ENCODE measurements around the gene RASGRF1. TPM values are rescaled to one million over a fixed set of nuclear protein-coding genes. Genes with fewer than 3 reads are reported as not detected.

RASGRF1 gene
- total and polyA plus RNA-seq, 12 donors = 0.11 to 6.9 (median 0.46) TPM

- WGBS, 4 donors = 89 to 91% (median 90%) methylated on average over 9 to 10 of the region's 10 CpGs
- Histone ChIP-seq H3K36me3 (replicated peaks in 1 of 2) (no peaks in the 10 kb centered on the region), H3K9me3 (replicated peaks in 1 of 3) (no peaks in the 10 kb centered on the region), H3K27ac (no peak overlapping the region), H3K27me3 (no peaks in the 10 kb centered on the region), H3K4me3 (no peak overlapping the region), H3K4me1 (replicated peaks in 1 of 2) (peaks cover 0 to 7% of the 10 kb centered on the region in 2 donors)
- DNase-seq = no peak
- intact Hi-C loops (cut with DNase I) = no loop called here
- no peak for TF ChIP-seq POLR2A (IDR thresholded peaks at IDR 0.05)
- TF ChIP-seq, protein P1, sequence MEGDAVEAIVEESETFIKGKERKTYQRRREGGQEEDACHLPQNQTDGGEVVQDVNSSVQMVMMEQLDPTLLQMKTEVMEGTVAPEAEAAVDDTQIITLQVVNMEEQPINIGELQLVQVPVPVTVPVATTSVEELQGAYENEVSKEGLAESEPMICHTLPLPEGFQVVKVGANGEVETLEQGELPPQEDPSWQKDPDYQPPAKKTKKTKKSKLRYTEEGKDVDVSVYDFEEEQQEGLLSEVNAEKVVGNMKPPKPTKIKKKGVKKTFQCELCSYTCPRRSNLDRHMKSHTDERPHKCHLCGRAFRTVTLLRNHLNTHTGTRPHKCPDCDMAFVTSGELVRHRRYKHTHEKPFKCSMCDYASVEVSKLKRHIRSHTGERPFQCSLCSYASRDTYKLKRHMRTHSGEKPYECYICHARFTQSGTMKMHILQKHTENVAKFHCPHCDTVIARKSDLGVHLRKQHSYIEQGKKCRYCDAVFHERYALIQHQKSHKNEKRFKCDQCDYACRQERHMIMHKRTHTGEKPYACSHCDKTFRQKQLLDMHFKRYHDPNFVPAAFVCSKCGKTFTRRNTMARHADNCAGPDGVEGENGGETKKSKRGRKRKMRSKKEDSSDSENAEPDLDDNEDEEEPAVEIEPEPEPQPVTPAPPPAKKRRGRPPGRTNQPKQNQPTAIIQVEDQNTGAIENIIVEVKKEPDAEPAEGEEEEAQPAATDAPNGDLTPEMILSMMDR (IDR thresholded peaks at IDR 0.05) = no peak
These were observed 99.1 kb downstream of the RASGRF1 start for GRCh38 chr15:78991476-78991875.

- Histone ChIP-seq H3K27ac (no peak overlapping the region), H3K36me3 (replicated peaks in 1 of 2) (no peaks in the 10 kb centered on the region), H3K27me3 (no peaks in the 10 kb centered on the region), H3K4me3 (no peak overlapping the region), H3K9me3 (replicated peaks in 1 of 3) (no peaks in the 10 kb centered on the region), H3K4me1 (replicated peaks in 1 of 2) (peaks cover 0 to 7% of the 10 kb centered on the region in 2 donors)
- no peak for TF ChIP-seq POLR2A (IDR thresholded peaks at IDR 0.05)
- TF ChIP-seq, protein P1 (IDR thresholded peaks at IDR 0.05) = no peak
- intact Hi-C loops (cut with DNase I) = no loop called here
- no peak for DNase-seq
- WGBS, 4 donors = 30 to 52% (median 47%) methylated on average over 1 of the region's 1 CpG
These were observed 100.3 kb downstream of the RASGRF1 start for GRCh38 chr15:78990278-78990677.

GRCh38 chr15:78989701-78990240 is 100.8 kb downstream of the RASGRF1 start:
- intact Hi-C loops (cut with DNase I) = no loop called here

DNA sequence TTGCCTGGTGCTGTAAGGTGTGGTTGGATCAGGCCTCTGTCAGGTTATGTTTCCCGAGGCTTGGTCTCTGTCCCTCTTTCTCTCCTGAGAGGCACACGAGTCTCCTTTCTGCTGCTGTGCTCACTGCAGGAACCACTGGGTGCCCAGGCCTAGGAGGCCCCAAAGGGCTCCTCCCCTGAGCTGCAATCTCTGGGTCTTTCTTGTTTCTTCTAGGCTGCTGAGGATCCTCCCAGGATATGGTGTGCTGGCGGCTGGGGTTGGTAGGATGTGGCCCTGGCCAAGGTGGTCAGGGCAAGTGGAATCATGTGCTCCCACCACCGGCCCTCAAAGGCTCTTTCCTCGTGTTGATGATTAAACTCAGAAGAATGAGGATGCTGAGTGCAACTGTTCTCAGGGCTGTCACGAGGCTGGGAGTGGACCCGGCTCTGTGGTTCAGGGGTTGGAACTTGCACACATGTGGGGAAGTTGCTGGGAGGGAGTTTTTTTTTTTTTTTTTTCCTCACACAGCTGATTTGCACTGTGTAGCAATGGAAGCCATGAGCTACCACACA is 102.1 kb downstream of the RASGRF1 start:
- Histone ChIP-seq H3K4me3 (no peak overlapping the region), H3K27me3 (no peaks in the 10 kb centered on the region), H3K27ac (peak overlapping the region in 4 of 5 donors; percentile 24 to 74 (median 57)), H3K9me3 (replicated peaks in 1 of 3) (no peaks in the 10 kb centered on the region), H3K4me1 (replicated peaks in 1 of 2) (peaks cover 0 to 7% of the 10 kb centered on the region in 2 donors), H3K36me3 (replicated peaks in 1 of 2) (no peaks in the 10 kb centered on the region)
- TF ChIP-seq POLR2A (IDR thresholded peaks at IDR 0.05) = no peak
- TF ChIP-seq, protein P1 (IDR thresholded peaks at IDR 0.05) = no peak
- DNase-seq = peak; percentile 49 to 86 (median 81)
- intact Hi-C loops (cut with DNase I) = no loop called here
- 35 to 52% (median 48%) methylated on average over 7 of the region's 7 CpGs for WGBS, 4 donors

More at GRCh38 chr15:78989701-78990240, 100.8 kb downstream of the RASGRF1 start:
- no peaks in the 10 kb centered on the region for H3K27me3 ChIP-seq
- WGBS, 4 donors = 93 to 96% (median 94%) methylated on average over 9 of the region's 9 CpGs
- no peaks in the 10 kb centered on the region for H3K9me3 ChIP-seq (replicated peaks in 1 of 3)
- no peaks in the 10 kb centered on the region for H3K36me3 ChIP-seq (replicated peaks in 1 of 2)
- peaks cover 0 to 7% of the 10 kb centered on the region in 2 donors for H3K4me1 ChIP-seq (replicated peaks in 1 of 2)
- H3K4me3 ChIP-seq = no peak overlapping the region
- TF ChIP-seq, protein P1 (IDR thresholded peaks at IDR 0.05) = no peak
- no peak for TF ChIP-seq POLR2A (IDR thresholded peaks at IDR 0.05)
- DNase-seq = peak in 1 of 7 donors; percentile 2
- no peak overlapping the region for H3K27ac ChIP-seq

Data from adrenal gland (tissue), 12 donors.